GM21529 (cell line): ENCODE data around the gene TPM1.

Experiments
- ATAC-seq: cut with Tn5 transposase; IDR thresholded peaks from one replicate; pipeline ENCODE4 v1.9.1; 2021; ENCODE audit not compliant: unreplicated experiment

Gene TPM1

DNA sequence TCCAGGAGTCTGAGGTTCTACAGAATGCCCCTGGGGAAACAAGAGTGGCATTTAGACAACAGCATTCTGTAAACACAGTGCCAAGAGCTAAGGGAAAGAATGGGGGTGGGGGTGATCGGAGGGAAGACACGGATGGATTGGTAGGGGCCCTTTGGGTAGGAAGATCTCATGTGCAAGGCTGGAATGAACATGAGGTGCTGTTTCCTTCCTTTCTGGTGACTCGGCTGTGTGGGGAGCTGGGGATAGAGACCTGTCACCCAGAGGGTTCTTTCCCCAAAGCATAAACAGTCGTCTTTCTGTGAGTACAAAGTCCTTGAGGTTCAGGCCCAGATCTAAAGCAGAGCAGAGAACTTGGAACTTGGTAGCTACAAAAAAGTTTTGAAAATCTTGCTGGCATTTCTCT is 11.7 kb downstream of the TPM1 start:
- no peak for ATAC-seq

DNA sequence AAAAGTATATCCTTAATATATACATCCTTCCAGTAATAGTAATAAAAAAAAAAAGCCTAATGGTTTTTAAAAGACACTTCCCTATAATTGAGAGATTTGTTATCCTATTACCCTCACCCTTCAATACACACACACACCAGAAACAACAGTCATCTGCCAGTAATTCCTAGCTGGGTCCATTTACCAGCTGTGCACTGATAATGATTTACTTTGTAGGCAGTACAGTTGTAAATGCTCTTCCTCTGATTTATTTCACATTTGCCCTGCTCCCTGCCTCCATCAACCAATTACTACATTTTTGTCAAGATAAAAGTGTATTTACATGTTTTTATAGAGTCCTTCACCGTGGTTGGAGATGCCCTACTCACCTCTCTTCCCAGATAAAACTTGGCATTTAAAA is 12.4 kb downstream of the TPM1 start:
- no peak for ATAC-seq

DNA sequence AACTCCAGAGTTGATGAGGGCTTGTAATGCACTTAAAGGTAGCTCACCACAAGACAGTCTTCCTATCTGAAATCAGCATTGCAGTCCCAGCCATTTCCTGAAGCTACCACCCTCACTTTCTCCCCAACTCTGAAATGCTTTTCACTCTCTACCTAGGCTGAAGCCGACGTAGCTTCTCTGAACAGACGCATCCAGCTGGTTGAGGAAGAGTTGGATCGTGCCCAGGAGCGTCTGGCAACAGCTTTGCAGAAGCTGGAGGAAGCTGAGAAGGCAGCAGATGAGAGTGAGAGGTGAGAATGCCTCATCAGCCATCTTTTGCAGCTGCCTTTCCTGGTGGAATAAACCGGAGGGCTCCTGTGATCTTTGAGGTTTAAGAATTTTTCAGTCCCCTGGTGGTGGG is 14.3 kb downstream of the TPM1 start:
- no peak for ATAC-seq

DNA sequence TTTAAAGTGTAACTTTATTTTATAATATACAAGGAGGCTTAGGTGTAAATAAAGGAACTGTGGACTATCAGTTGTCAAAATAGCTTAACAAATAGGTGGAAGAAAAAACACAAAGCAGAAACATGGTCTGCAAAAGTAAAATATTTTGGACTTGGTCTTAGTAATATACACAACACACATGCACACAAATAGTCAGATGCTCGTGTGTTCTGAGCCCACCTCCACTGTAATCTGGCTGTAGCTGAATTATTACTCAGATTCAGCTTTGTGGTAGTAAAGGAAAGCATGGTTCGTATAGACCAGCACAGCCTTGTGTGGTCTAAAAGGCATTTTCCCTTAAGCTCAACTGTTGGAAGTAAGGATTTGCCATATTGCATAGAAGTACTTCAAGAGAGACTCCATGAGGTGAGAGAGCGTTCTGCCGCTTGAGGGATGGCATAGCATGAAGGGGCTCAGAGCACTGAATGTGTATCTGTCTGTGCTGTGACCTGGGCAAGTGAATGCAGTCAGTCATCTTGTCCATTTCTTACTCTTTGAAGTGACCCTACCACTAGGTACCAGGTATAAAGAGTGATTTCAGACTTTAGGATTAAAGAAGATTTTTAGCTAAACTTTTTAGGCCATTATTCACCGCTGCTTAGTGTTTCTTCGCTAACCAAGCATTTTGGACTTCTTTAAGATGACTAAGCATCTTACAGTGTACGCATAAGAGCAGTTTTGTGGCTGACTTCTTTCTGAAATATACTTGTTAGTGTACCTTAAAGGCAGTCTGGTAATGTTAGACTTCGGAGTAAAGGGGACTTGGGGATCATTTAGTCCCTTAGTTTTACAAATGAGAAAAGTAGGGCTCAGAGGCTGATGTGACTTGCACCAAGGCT is 15.2 kb downstream of the TPM1 start:
- ATAC-seq: no peak

DNA sequence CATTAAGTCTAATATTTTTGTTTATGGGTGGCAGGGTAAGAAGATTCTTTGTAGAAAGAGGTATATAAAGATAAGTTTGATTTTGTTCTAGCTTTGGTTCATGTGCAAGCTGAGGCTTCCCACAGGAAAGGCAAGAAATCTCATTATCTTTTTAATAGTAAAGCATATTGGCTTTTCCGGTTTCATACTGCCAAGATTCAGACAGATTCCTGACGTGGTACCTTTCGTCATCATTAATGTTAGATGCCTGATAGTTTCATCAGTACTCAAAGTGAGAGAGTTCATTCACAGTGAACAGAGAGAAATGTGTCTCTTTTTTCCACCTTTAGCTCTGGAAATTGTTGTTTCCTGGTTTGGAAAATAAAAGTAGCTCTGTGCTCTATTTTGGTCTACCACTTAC is 16.5 kb downstream of the TPM1 start:
- no peak for ATAC-seq

DNA sequence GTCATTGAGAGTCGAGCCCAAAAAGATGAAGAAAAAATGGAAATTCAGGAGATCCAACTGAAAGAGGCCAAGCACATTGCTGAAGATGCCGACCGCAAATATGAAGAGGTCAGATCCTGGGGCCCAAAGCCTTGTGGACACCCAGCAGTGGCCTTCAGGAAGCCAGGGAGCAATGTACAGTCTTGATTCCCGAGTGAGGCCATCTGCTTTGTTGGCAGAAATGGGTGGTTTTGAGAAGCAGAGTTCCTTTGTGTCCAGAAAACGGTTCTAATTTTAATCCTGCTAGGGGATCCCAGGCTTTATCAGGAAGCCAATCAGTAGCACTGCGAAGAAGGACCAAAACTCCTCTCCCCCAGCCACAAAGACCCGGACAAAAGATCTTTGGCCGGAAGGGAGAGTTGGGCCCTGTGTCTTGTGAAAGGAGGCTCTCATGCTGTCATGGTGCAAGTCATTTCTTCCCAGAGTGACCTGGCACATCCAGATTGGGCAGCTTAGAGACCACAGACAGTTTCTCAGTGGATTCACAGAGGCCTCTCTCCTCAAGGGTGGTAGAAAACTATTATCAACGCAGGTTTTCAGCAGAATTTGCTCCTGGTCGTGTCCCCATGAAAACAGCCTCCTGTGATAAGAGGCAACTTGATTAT is 17.1 kb downstream of the TPM1 start:
- ATAC-seq: no peak

DNA sequence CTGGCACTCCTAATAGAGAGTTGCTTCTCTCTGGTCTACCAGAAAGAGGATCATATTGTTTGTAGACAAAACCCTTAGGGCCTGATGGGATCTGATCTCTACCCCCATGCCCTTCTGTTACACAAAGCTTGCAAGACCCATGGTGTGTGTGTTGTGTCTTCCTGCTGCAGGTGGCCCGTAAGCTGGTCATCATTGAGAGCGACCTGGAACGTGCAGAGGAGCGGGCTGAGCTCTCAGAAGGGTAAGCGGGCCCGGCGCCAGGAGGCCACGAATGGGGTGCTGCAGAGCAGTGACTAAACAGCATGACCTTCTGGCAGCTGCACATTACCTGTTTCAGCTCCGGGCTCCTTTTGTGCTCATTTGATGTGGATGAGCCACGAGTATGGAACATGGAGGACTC is 18.2 kb downstream of the TPM1 start:
- ATAC-seq: no peak

DNA sequence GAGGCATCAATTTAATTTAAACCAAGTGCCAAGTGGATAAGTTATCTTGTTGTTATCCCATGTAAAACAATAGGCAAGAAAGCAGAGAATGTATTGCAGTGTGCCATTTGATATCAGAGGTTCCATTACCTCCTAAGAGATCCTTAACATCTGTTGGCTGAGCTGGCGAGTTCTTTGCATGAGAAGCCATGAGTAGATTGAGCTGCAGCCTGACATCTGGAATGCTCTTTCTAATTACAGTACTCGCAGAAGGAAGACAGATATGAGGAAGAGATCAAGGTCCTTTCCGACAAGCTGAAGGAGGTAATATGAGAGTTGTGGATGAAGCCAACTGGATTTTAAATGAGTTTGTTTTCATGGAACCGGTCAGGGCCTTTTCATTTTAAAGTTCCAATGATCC is 19.4 kb downstream of the TPM1 start:
- no peak for ATAC-seq

DNA sequence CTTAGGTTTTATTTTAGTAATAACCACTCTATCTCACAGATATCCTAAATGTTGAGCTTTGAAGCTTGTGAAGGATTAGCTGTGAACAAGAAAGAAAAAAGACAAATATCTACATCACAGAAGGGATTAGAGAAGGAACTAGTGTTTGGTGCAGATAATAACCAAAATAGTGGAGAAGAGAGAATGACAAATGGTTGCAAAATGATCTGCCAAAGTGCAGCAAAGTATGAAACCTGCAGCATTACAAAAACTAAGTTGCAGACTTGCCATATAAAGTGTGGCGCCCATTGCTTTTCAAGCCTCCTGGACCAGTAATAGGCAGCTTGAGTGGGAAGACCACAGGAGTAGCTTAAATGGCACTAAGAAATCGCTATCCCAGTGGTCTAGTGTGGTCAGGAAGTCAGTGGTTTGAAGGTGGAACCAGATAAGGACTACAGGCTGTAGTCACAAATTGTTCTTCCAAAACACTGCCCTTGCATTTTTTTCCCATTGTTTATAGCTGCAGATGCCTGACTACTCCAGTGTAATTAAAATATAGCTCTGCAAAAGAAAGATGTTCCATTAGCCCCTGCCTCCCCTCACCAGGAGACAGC is 20.7 kb downstream of the TPM1 start:
- ATAC-seq: no peak

DNA sequence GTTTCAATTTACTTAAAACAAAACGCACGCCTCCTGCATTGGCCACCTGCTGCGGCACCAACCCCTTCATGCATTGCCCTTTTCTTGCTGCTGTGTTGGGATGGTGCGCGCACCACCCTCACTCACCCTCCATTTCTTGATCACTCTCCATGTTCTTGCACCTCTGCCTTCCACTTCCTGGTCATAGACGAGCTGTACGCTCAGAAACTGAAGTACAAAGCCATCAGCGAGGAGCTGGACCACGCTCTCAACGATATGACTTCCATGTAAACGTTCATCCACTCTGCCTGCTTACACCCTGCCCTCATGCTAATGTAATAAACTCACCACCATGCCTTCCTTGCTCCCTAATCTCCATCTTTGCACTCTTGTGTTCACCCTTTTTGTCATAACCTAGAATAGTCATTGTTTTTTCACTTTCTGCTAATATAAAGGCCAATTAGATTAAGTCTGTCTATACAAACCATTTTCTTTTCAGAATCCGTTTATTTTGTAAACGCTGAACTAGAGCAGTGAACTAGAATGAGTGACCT is 21.4 kb downstream of the TPM1 start:
- no peak for ATAC-seq

DNA sequence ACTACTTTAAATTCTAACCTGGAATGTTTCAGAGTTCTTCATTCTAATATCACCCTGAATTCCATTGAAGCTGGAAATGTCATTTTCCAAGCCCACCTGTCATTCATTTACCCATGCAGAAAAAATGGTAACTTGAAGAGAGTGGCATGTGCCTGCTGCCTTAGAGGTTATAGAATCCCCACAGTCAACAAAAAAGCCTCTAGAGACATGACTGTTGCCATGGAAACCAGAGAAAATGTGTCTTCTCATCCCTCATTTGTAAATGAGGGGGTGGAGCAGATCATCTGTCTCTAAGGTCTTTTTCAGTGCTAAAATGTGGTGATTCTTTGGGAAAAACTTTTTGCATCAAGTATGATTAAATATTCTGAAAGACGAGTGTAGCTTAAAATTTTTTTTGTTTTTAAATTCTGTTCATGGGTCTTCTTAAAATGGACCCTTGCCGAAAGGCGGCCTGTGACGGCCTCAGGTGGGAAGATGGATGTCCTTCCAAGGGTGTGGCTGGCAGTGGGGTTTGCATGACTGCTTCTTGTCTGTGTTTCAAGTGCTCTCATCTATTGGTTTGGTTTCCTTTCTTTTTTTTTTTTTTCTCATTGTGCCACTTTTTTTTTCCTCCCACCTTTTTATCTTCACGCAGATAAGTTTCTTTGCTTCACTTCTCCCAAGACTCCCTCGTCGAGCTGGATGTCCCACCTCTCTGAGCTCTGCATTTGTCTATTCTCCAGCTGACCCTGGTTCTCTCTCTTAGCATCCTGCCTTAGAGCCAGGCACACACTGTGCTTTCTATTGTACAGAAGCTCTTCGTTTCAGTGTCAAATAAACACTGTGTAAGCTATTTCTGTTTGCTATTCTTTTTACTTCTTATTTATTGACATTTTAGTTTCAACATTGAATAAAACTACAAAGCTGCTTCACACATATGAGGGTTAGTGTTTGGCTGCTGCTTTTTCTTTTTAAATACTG is 23.0 kb downstream of the TPM1 start:
- no peak for ATAC-seq

DNA sequence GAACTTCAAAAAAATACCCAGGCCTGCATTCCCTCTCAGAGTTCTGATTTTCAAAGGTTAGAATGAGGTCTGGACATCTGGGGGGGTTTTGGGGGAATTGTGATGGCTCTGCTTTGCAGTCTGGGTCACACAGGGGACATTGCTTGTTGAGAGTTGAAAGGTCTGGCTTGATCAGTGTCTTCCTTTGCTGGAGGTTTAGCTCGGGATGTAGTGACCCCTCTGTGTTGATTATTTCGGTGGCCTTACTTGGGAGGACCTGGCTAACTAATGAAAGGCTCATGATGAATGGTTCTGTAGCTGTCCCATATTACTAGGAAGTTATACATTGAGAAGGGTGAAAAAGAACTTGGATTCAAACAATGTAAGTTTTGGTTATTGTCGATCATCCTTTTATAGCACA is 23.7 kb downstream of the TPM1 start:
- ATAC-seq: no peak

DNA sequence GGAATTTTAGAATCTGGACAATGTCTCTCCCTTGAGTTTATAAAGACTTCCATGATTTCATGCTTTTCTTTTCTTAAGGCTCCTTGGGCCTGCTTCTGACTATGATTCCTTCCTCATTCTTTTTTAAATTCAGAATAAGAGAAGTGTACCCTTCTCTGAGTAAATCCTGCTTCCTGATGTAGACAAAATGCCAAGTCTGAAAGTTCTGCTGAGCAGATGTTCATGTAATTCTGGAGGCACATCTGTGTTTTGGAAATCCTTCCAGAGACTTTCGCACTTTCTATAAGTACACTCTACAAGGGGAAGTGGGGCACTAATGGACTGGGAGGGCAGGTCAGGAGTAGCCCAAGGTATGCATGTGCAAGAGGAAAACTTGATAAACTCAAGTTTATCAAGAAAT is 24.8 kb downstream of the TPM1 start:
- ATAC-seq: no peak

DNA sequence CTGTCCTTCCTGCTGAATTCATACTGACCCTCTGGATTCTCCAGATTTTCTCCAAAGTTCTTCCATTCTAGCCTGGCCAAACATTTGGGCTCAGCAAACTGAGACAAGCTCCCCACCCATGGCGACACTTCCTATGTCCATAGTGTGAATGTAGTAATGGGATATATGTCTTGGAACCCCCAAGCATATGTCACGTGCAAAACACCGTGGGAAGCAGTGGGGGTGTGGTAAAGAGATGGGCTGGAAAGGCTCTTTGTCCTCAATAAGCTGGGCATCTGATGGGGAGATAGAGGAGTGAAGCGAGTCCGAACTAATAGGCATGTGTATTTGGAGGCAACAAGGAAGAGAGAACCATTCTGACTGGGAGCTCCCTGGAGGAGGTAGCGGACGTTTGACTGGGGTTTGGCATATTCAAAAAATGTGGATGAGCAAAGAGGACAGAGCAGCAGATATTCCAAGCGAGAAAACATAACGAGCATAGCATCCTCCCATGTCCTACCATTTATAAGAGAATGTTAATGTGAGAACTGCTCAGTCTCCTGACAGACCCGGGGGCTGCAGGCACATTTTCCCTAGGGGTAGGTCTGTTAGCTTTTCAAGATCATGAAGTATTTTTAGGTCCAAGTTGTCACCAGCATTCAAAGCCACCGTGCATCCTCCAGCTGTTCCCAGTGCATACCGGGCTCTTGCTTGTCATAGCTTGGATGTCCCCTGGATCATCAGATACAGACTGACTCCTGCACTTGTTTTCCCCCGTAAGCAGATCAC is 25.6 kb downstream of the TPM1 start:
- ATAC-seq: no peak

DNA sequence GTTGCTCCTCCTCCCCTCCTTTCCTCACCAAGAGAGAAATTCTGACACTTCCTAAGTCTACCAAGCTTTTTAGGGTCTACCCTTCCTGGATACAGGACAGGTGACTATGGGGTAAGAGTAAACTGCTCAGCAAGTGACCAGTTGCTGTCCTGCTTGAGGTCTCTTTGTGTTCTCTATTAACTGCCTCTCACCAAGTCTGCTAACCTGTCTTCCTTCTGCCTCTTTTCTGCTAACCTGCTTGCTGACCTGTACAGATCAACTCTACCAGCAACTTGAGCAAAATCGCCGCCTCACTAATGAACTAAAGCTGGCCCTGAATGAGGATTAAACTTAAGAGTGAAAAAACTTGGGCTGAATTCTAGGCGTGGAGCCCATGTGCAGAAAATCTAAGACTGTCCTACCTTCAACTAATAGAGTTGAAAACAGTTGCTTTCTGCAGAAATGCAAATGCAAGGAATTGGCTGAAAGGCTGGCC is 27.1 kb downstream of the TPM1 start:
- ATAC-seq: no peak

DNA sequence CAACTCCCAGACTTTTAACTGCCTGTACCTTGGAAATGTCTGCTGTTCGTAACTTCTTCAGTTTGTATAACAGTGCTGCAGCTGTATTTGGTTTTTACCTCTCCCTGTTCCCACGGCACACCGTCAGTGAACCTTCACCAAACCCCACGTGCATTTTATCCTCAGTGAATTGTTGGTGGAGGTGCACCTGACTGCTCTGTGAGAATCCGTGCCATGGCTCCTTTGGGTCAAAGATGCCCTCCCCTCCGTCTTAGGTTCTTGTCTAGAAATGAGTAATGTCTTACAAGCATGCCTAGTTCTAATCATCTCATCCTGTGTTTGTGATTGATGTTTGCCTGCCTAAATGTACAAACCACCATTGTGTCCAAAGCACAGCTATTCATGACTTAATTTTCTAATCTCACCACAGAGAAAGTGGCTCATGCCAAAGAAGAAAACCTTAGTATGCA is 28.2 kb downstream of the TPM1 start:
- ATAC-seq: no peak

DNA sequence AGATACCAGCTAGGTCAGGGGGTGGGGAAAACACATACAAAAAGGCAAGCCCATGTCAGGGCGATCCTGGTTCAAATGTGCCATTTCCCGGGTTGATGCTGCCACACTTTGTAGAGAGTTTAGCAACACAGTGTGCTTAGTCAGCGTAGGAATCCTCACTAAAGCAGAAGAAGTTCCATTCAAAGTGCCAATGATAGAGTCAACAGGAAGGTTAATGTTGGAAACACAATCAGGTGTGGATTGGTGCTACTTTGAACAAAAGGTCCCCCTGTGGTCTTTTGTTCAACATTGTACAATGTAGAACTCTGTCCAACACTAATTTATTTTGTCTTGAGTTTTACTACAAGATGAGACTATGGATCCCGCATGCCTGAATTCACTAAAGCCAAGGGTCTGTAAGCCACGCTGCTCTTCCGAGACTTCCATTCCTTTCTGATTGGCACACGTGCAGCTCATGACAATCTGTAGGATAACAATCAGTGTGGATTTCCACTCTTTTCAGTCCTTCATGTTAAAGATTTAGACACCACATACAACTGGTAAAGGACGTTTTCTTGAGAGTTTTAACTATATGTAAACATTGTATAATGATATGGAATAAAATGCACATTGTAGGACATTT is 28.9 kb downstream of the TPM1 start:
- no peak for ATAC-seq

DNA sequence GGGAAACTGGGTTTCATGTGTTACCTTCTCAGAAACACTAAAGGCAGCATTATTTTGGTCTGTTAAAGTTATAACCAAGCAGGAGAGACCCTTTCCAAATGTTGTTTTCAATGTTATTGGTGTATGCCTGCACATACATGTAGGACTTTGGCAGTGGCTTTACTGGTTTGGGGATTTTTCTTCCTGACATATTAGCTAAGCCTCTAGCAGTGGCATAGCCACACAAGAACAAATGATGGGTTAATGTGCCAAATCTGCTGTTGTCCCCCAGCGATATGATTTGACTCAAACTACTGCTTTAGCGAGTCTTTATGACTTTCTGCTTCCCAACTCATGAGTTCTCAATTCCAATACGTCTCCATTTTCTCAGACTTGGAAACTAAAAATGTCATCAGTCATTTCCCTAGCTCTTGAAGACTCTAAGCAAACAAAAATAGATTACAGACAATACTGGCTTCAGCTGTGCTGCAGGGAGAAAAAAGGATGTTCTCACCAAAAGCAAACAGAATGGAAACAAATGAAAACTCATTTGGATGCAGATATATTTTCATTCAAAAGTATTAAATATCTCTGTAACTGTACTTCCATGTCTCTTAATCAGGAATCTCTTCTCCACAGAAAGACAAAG is 29.6 kb downstream of the TPM1 start:
- ATAC-seq: no peak

DNA sequence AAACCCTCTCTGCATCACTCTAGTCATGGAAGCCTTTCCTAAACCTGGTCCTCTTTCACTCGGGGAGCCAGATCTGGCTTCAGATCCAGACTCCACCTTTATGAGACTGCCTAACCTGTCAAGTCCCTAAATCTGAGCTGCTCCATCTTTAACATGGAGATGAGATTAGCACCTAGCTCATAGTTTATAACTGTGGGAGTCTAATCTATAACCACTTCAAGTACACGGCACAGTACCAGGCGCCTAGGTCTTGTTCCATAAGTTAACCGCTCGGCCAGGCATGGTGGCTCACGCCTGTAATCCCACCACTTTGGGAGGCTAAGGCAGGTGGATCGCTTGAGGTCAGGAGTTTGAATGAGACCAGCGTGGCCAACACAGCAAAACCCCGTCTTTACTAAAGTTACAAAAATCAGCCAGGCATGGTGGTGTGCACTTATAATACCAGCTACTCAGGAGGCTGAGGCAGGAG is 30.3 kb downstream of the TPM1 start:
- no peak for ATAC-seq
